ENCODE results near the gene ANKS1A.

The ANKS1A gene

DNA sequence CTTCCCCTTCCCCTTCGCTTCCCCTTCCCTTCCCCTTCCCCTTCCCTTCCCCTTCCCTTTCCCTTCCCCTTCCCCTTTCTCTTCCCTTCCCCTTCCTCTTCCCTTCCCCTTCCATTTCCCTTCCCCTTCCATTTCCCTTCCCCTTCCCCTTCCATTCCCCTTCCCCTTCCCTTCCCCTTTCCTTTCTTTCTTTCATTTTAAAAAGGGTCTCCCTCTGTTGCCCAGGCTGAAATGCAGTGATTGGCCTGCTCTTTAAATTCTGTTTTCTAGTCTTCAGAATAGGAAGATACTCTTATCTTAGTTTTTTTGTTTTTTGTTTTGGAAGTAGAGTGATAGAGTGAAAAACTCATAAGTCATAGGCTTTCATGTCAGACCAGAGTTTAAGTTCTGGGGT is 85.2 kb downstream of the ANKS1A start:
- no peak overlapping the region for H3K4me3 ChIP-seq (ENCODE audit: low read depth, low read length)
- no peak for DNase-seq (ENCODE audit: low read depth)
- TF ChIP-seq, protein P1, sequence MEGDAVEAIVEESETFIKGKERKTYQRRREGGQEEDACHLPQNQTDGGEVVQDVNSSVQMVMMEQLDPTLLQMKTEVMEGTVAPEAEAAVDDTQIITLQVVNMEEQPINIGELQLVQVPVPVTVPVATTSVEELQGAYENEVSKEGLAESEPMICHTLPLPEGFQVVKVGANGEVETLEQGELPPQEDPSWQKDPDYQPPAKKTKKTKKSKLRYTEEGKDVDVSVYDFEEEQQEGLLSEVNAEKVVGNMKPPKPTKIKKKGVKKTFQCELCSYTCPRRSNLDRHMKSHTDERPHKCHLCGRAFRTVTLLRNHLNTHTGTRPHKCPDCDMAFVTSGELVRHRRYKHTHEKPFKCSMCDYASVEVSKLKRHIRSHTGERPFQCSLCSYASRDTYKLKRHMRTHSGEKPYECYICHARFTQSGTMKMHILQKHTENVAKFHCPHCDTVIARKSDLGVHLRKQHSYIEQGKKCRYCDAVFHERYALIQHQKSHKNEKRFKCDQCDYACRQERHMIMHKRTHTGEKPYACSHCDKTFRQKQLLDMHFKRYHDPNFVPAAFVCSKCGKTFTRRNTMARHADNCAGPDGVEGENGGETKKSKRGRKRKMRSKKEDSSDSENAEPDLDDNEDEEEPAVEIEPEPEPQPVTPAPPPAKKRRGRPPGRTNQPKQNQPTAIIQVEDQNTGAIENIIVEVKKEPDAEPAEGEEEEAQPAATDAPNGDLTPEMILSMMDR (conservative IDR thresholded peaks at IDR 0.05; ENCODE audit: low read depth, low read length): no peak

DNA sequence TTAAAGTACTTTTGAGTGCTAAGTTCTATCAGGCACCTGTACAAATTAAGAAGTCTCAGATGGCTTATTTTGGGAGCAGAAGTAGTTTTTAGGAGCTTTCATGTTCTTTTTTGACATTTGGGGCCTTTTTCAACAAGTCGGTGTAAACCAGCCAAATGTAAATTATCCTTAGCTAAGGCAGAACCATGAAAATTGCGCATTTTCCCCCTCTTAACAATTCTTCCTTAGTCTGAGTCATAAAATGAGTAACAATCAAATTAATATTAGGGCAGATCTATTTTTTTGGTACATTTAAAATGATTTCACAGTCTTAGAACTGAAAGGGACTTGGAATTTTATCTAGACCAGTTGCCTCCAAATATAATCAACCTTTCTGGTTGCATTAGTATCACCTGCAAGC is 87.2 kb downstream of the ANKS1A start:
- H3K4me3 ChIP-seq (ENCODE audit: low read depth, low read length): no peak overlapping the region
- TF ChIP-seq, protein P1 (conservative IDR thresholded peaks at IDR 0.05; ENCODE audit: low read depth, low read length): no peak
- no peak for DNase-seq (ENCODE audit: low read depth)

DNA sequence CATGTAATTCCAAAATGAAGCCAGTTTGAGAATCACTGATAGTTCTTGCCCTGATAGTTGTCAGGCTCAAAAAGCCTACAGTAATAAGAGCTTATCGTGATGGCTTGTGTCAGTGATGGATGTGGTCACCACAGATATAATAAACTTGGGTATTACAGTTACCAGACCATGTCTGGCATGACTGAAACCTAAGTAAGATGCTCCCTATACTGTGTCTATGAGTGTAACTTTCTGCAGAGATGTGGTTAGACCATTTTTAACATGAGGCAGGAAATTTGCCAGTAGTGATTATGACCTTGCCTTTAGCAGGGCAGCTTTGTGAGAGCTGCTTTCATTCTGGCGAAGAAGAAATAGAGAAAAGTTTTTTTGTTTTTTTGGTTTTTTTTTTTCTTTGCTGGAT is 90.2 kb downstream of the ANKS1A start:
- TF ChIP-seq, protein P1 (conservative IDR thresholded peaks at IDR 0.05; ENCODE audit: low read depth, low read length): no peak
- H3K4me3 ChIP-seq (ENCODE audit: low read depth, low read length): no peak overlapping the region
- no peak for DNase-seq (ENCODE audit: low read depth)

DNA sequence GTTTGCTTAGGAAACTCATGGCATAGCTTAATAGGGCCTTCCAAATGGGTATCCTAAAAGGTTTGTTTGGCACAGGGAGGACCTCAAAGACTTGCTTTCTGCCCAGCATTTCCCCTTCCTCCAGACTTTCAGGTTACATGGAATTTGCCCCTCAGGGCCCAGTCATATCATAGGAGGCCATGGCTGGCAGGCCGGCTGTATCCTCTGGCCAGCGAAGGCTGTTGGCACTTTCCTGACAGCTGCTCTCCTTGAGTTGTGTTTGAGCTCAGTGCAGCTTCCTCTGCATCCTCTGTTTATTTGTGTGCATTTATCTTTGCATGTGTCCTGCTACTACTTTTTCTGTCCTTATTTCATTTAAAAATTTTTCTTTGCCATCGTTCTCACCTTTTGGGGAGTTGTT is 90.9 kb downstream of the ANKS1A start:
- H3K4me3 ChIP-seq (ENCODE audit: low read depth, low read length): no peak overlapping the region
- DNase-seq (ENCODE audit: low read depth): no peak
- TF ChIP-seq, protein P1 (conservative IDR thresholded peaks at IDR 0.05; ENCODE audit: low read depth, low read length): no peak

DNA sequence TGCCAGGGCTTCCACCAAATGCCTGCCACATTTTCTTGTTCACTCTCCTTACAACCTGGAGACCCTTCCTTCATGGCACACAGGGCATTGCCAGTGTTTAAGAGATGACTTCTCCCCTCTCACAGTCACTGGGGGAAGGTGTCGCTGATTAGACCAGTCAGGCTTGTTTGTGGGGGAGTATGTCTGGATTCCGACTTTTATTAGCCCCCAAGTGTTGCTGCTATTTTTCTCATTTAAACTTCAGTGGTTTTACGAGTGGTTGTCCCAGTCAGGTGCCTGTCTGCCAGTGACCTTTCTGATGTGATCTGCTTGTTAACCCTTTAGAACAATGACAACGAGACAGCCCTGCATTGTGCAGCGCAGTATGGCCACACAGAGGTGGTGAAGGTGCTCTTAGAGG is 92.3 kb downstream of the ANKS1A start:
- DNase-seq (ENCODE audit: low read depth): no peak
- no peak overlapping the region for H3K4me3 ChIP-seq (ENCODE audit: low read depth, low read length)
- TF ChIP-seq, protein P1 (conservative IDR thresholded peaks at IDR 0.05; ENCODE audit: low read depth, low read length): no peak

DNA sequence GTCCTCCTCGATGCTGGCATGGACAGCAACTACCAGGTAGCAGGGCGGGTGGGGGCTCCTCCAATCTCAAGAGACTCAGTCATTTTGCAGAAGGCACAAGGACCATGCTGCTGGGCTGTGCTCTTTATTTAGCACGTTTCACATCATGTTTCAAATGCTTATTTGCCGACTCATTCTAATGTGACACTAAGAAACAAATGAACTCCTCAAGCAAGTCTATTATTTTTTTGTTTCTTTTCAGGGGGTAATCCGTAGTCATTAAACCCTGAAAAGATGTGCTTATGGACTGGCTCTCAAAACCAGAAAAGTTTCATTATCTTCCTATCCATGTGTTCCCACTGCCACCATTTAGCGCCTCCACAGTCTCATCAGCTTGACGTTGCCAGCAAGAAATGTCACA is 92.9 kb downstream of the ANKS1A start:
- no peak overlapping the region for H3K4me3 ChIP-seq (ENCODE audit: low read depth, low read length)
- peak; percentile 35 for DNase-seq (ENCODE audit: low read depth)
- TF ChIP-seq, protein P1 (conservative IDR thresholded peaks at IDR 0.05; ENCODE audit: low read depth, low read length): no peak

DNA sequence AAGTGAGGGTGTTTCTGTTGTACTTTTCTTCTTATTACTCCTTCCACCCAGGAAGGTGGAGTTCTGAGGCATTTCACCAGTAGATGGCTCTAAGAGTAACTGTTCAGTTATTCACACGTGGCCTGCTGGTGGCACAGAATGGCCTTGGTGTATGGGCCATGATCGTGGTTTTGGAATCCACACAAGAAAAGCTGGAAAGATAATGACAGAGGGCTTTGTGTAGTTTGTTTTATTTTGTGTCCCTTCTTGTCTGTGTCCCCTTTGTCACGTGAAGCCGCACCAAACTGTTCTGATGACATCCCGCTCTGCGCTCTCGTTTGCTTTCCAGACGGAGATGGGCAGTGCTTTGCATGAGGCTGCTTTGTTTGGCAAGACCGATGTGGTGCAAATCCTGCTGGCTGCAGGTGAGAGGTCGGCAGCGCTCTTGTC is 93.4 kb downstream of the ANKS1A start:
- TF ChIP-seq, protein P1 (conservative IDR thresholded peaks at IDR 0.05; ENCODE audit: low read depth, low read length): peak; percentile 56
- peak; percentile 51 for DNase-seq (ENCODE audit: low read depth)
- H3K4me3 ChIP-seq (ENCODE audit: low read depth, low read length): no peak overlapping the region

Measured in choroid plexus epithelial cell (primary cell).